RWPE2 (cell line): ENCODE data around the gene SMURF1.

ENCODE experiments used
- ATAC-seq: fragments of 200-7000 bp; cut with Tn5 transposase; 3 replicates; pipeline ENCODE4 v1.9.1; 2021; ENCODE audit warnings: low read depth
- DNase-seq: peaks from one replicate; pipeline ENCODE4 v3.0.0-alpha.2; 2020; ENCODE audit warnings: low spot score
- H3K27ac ChIP-seq: fragments of 450-650 bp; 2 replicates; pipeline ENCODE4 v1.5.1; 2017; ENCODE audit warnings: mild to moderate bottlenecking; ENCODE audit not compliant: poor library complexity, severe bottlenecking
- H3K27me3 ChIP-seq: fragments of 250-450 bp; sonication (Bioruptor Pico); 2 replicates; pipeline ENCODE4 v1.5.1; 2021; ENCODE audit warnings: mild to moderate bottlenecking, moderate library complexity; ENCODE audit not compliant: insufficient read depth, poor library complexity, severe bottlenecking
- H3K36me3 ChIP-seq: fragments of 250-450 bp; sonication (Bioruptor Pico); 2 replicates; pipeline ENCODE4 v1.5.1; 2020; ENCODE audit warnings: low read depth, mild to moderate bottlenecking, moderate library complexity
- H3K4me1 ChIP-seq: fragments of 250-450 bp; sonication (Bioruptor Pico); 2 replicates; pipeline ENCODE4 v1.5.1; 2021; ENCODE audit warnings: mild to moderate bottlenecking, moderate library complexity; ENCODE audit not compliant: insufficient read depth, poor library complexity, severe bottlenecking
- H3K4me3 ChIP-seq: fragments of 250-450 bp; sonication (Bioruptor Pico); 2 replicates; pipeline ENCODE4 v1.5.1; 2021; ENCODE audit warnings: mild to moderate bottlenecking, moderate library complexity; ENCODE audit not compliant: severe bottlenecking
- H3K9me3 ChIP-seq: fragments of 250-450 bp; sonication (Bioruptor Pico); 2 replicates; pipeline ENCODE4 v1.5.1; 2021; ENCODE audit warnings: mild to moderate bottlenecking, moderate library complexity; ENCODE audit not compliant: severe bottlenecking
- TF ChIP-seq, protein P1 (sequence below): fragments of 450-650 bp; IDR thresholded peaks from one replicate; pipeline ENCODE4 v1.5.1; 2017; ENCODE audit warnings: mild to moderate bottlenecking, moderate library complexity; ENCODE audit not compliant: poor library complexity, severe bottlenecking

Gene SMURF1

GRCh38 chr7:99156649-99157048 lies 12.7 kb upstream of the SMURF1 start:
- ATAC-seq (no peak), DNase-seq (no peak)
- H3K4me1 ChIP-seq = no peaks in the 10 kb centered on the region
- H3K36me3 ChIP-seq = no peaks in the 10 kb centered on the region
- no peak overlapping the region for H3K4me3 ChIP-seq
- H3K27me3 ChIP-seq = no peaks in the 10 kb centered on the region
- H3K27ac ChIP-seq = no peak overlapping the region
- no peaks in the 10 kb centered on the region for H3K9me3 ChIP-seq
- TF ChIP-seq, protein P1, sequence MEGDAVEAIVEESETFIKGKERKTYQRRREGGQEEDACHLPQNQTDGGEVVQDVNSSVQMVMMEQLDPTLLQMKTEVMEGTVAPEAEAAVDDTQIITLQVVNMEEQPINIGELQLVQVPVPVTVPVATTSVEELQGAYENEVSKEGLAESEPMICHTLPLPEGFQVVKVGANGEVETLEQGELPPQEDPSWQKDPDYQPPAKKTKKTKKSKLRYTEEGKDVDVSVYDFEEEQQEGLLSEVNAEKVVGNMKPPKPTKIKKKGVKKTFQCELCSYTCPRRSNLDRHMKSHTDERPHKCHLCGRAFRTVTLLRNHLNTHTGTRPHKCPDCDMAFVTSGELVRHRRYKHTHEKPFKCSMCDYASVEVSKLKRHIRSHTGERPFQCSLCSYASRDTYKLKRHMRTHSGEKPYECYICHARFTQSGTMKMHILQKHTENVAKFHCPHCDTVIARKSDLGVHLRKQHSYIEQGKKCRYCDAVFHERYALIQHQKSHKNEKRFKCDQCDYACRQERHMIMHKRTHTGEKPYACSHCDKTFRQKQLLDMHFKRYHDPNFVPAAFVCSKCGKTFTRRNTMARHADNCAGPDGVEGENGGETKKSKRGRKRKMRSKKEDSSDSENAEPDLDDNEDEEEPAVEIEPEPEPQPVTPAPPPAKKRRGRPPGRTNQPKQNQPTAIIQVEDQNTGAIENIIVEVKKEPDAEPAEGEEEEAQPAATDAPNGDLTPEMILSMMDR = no peak

GRCh38 chr7:99155211-99155610 lies 11.3 kb upstream of the SMURF1 start:
- no peak for DNase-seq
- Histone ChIP-seq H3K36me3 (no peaks in the 10 kb centered on the region), H3K4me3 (no peak overlapping the region), H3K4me1 (no peaks in the 10 kb centered on the region), H3K27ac (no peak overlapping the region), H3K9me3 (no peaks in the 10 kb centered on the region), H3K27me3 (no peaks in the 10 kb centered on the region)
- no peak for ATAC-seq
- TF ChIP-seq, protein P1 = no peak

DNA sequence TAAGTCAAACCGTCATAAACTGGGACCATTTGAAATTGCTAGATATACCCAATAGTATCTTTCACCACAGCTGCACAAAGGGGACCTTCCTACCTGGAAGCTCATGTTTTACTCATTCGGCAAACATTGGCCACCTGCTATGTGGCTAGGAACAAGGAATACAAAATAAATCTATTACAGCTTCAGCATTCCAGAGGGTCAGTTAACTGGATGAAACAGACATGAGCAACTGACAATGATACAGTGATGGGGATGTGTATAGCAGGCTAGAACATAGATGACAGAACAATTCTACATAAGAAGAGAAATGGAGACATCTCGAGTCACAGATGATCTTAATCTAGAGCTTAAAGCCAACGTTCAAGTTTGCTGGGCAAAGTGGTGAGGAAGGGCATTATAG lies 3.1 kb upstream of the SMURF1 start:
- no peaks in the 10 kb centered on the region for H3K27me3 ChIP-seq
- H3K4me1 ChIP-seq = no peaks in the 10 kb centered on the region
- no peaks in the 10 kb centered on the region for H3K36me3 ChIP-seq
- no peaks in the 10 kb centered on the region for H3K9me3 ChIP-seq
- H3K27ac ChIP-seq = no peak overlapping the region
- H3K4me3 ChIP-seq = no peak overlapping the region
- DNase-seq = no peak
- no peak for ATAC-seq
- TF ChIP-seq, protein P1 = no peak

GRCh38 chr7:99143521-99143852 lies 421 bp downstream of the SMURF1 start:
- H3K9me3 ChIP-seq = no peaks in the 10 kb centered on the region
- H3K36me3 ChIP-seq = no peaks in the 10 kb centered on the region
- H3K27me3 ChIP-seq = no peaks in the 10 kb centered on the region
- H3K27ac ChIP-seq = peak overlapping the region; percentile 91
- peak overlapping the region; percentile 100 for H3K4me3 ChIP-seq
- DNase-seq = no peak
- TF ChIP-seq, protein P1 = no peak
- peaks cover 20% of the 10 kb centered on the region for H3K4me1 ChIP-seq
- peak; percentile 2; the same call in 2 of the 3 replicates for ATAC-seq

- ATAC-seq (peak; percentile 67), DNase-seq (peak; percentile 99)
- TF ChIP-seq, protein P1 = no peak
- Histone ChIP-seq H3K4me1 (peaks cover 25% of the 10 kb centered on the region), H3K27ac (peak overlapping the region; percentile 91), H3K36me3 (no peaks in the 10 kb centered on the region), H3K9me3 (no peaks in the 10 kb centered on the region), H3K4me3 (peak overlapping the region; percentile 100), H3K27me3 (no peaks in the 10 kb centered on the region)
Measured at GRCh38 chr7:99142727-99143520, 984 bp downstream of the SMURF1 start.
